GM12865 (cell line): Measurements from ENCODE around the gene SYT7.

Experiments
- DNase-seq: peaks from one replicate; pipeline ENCODE4 v3.0.0; 2010; ENCODE audit warnings: low read depth
- H3K4me3 ChIP-seq: 2 replicates; pipeline ENCODE4 v1.5.1; 2011; ENCODE audit warnings: mild to moderate bottlenecking, low read depth, low read length, control low read depth
- CTCF ChIP-seq: IDR thresholded peaks from 2 replicates; pipeline ENCODE4 v1.5.1; 2011; ENCODE audit warnings: low read length, control low read depth, low read depth, inconsistent platforms; ENCODE audit not compliant: insufficient read depth; ENCODE audit errors: missing control alignments

SYT7 gene

GRCh38 chr11:61518032-61518795 lies 62.7 kb downstream of the SYT7 start:
- no peak for TF ChIP-seq CTCF
- H3K4me3 ChIP-seq = no peak overlapping the region
- DNase-seq = no peak

GRCh38 chr11:61516675-61517572 lies 64.0 kb downstream of the SYT7 start:
- peak; percentile 37 for DNase-seq
- TF ChIP-seq CTCF = peak; percentile 95
- no peak overlapping the region for H3K4me3 ChIP-seq

- H3K4me3 ChIP-seq = no peak overlapping the region
- DNase-seq = no peak
- TF ChIP-seq CTCF = no peak
Observed at GRCh38 chr11:61516191-61516590, 64.7 kb downstream of the SYT7 start.

- no peak for TF ChIP-seq CTCF
Observed at GRCh38 chr11:61515686-61516085, 65.2 kb downstream of the SYT7 start.

GRCh38 chr11:61514050-61514917 lies 66.6 kb downstream of the SYT7 start:
- DNase-seq = no peak
- H3K4me3 ChIP-seq = no peak overlapping the region
- TF ChIP-seq CTCF = no peak

More at GRCh38 chr11:61515686-61516085, 65.2 kb downstream of the SYT7 start:
- no peak overlapping the region for H3K4me3 ChIP-seq
- no peak for DNase-seq

GRCh38 chr11:61513143-61513765 lies 67.6 kb downstream of the SYT7 start:
- TF ChIP-seq CTCF = no peak
- DNase-seq = no peak

More at GRCh38 chr11:61513143-61513765, 67.6 kb downstream of the SYT7 start:
- H3K4me3 ChIP-seq = no peak overlapping the region
